Measurements from ENCODE around the gene ACTG1. TPM values are rescaled to one million over a fixed set of nuclear protein-coding genes. Genes with fewer than 3 reads are reported as not detected.
A peak's percentile ranks its signal among the peaks of the same experiment; 100 is the strongest.
"Not testable (repeated sequence)": the region's sequence is repeated elsewhere in the genome, so short reads cannot be mapped to it uniquely, and the experiment has no call there.

The ACTG1 gene
- total and polyA plus RNA-seq, 9 of the 15 experiments (the other 6 are each of a cell fraction or from before 2014, with no cell fraction given) = 224 to 1,775 (median 568) TPM

DNA sequence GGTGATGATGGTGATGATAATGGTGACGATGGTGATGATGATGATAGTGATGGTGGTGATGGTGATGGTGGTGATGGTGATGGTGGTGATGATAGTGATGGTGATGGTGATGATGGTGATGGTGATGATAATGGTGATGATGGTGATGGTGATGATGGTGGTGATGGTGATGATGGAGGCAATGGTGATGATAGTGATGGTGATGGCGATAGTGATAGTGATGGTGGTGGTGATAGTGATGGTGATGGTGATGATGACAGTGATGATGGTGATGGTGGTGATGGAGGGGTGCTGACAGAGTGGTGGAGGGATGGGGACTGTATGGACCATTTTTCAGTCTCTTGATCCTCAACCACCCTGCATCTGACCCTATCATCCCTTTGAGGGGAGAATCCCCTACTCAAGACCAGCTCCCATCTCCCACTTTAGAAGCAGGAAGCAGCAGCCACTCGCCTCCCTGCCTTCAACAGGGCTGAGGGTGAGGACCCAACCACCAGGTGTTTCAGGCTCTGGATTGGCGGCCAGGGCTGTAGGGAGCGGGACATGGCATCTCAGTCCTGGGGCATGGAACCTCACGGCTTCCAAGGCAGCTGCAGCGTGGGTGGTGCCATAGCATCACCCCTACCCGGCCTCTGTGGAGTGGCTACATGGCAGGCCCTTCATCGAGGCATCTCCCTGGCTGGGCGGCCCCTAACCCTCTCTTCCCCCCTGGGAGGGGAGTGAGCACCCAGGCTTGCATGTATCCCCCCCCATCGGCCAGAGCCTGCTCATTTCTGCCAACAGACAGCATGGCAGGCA lies 20.1 kb upstream of the ACTG1 start (continued):
- TF ChIP-seq ELF4 (CRISPR knock-in tag; IDR thresholded peaks at IDR 0.05) (0 out of 2 replicates have a peak, but pooled peaks have one; percentile 26), ZNF143 (CRISPR knock-in tag; IDR thresholded peaks at IDR 0.05) (no peak), RBFOX2 (IDR thresholded peaks at IDR 0.05; ENCODE audit: low read depth, low read length) (no peak), ZNF584 (CRISPR knock-in tag; IDR thresholded peaks at IDR 0.05; ENCODE audit: low read depth) (no peak), SMARCE1 (IDR thresholded peaks at IDR 0.05) (no peak), HNRNPL (IDR thresholded peaks at IDR 0.05; ENCODE audit: low read depth, low read length) (no peak)
- TF ChIP-seq, protein P1, sequence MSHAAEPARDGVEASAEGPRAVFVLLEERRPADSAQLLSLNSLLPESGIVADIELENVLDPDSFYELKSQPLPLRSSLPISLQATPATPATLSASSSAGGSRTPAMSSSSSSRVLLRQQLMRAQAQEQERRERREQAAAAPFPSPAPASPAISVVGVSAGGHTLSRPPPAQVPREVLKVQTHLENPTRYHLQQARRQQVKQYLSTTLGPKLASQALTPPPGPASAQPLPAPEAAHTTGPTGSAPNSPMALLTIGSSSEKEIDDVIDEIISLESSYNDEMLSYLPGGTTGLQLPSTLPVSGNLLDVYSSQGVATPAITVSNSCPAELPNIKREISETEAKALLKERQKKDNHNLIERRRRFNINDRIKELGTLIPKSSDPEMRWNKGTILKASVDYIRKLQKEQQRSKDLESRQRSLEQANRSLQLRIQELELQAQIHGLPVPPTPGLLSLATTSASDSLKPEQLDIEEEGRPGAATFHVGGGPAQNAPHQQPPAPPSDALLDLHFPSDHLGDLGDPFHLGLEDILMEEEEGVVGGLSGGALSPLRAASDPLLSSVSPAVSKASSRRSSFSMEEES (CRISPR knock-in tag; IDR thresholded peaks at IDR 0.05) = no peak

DNA sequence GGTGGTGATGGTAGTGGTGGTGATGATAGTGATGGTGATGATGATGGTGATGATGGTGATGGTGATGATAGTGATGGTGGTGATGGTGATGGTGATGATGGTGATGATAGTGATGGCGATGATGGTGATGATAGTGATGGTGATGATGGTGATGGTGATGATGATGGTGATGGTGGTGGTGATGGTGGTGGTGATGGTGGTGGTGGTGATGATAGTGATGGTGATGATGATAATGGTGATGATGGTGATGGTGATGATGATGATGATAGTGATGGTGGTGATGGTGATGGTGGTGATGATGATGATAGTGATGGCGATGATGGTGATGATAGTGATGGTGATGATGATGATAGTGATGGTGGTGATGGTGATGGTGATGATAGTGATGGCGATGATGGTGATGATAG lies 19.4 kb upstream of the ACTG1 start:
- intact Hi-C loops (cut with micrococcal nuclease); BruUV-seq (replicated peaks); H3K9me3 ChIP-seq (replicated peaks; ENCODE audit: control insufficient read depth, insufficient read depth, low read depth, low read length); ATAC-seq; H3K9ac ChIP-seq (ENCODE audit: insufficient read depth in 1 of 2, low read depth in 2 of 2, low read length in 2 of 2); H4K20me1 ChIP-seq (replicated peaks; ENCODE audit: control insufficient read depth, insufficient read depth, low read length); H3K79me2 ChIP-seq (ENCODE audit: control insufficient read depth, insufficient read depth, low read length); in situ Hi-C loops (cut with MboI); H3K4me2 ChIP-seq (ENCODE audit: insufficient read depth, low read length); CTCF ChIA-PET (ENCODE audit: low intra/inter-chr PET ratio); POLR2A ChIA-PET; H3K27ac ChIP-seq (ENCODE audit: extremely low read depth, low read depth, low read length); H3K9me1 ChIP-seq (ENCODE audit: control insufficient read depth, insufficient read depth, low read length); H2AFZ ChIP-seq (ENCODE audit: low read depth, low read length); H3K36me3 ChIP-seq (ENCODE audit: control insufficient read depth, insufficient read depth, low read length); DNase-seq (ENCODE audit: extremely low read depth in 1 of 4, low spot score in 3 of 4); H3K4me3 ChIP-seq: not testable (repeated sequence)
- Histone ChIP-seq H3K4me1 (replicated peaks in 1 of 2; ENCODE audit: control insufficient read depth in 2 of 2, insufficient read depth in 2 of 2, low read length in 2 of 2) (peaks cover 0 to 53% of the 10 kb centered on the region in 2 experiments; a peak in 2 of 5 replicates), H3K27me3 (ENCODE audit: control insufficient read depth in 2 of 2, insufficient read depth in 2 of 2, low read length in 2 of 2) (peaks cover 0 to 15% of the 10 kb centered on the region in 2 experiments; a peak in 3 of 5 replicates)
- peak; percentile 85 for FAIRE-seq
- WGBS (ENCODE audit: insufficient coverage, low coverage, missing lambda C conversion rate) = 100% methylated on average over 1 of the region's 3 CpGs
- TF ChIP-seq SUPT5H (IDR thresholded peaks at IDR 0.05) (peak; percentile 75), POLR2A (conservative IDR thresholded peaks at IDR 0.05) (peak; percentile 40; the same call in 1 of the 2 replicates), GATA2 (CRISPR knock-in tag; IDR thresholded peaks at IDR 0.05) (peak; percentile 40; the same call in 1 of the 2 replicates), CTBP1 (IDR thresholded peaks at IDR 0.05; ENCODE audit: borderline replicate concordance) (0 out of 2 replicates have a peak, but pooled peaks have one; percentile 13), YBX1 (IDR thresholded peaks at IDR 0.05) (peak; percentile 89; the same call in 1 of the 2 replicates), PHB2 (IDR thresholded peaks at IDR 0.05; ENCODE audit: low read depth) (peak; percentile 17; the same call in 1 of the 2 replicates), GATAD2A (IDR thresholded peaks at IDR 0.05) (0 out of 2 replicates have a peak, but pooled peaks have one; percentile 46), HLTF (IDR thresholded peaks at IDR 0.05) (0 out of 2 replicates have a peak, but pooled peaks have one; percentile 39)
- TF ChIP-seq, protein P2, sequence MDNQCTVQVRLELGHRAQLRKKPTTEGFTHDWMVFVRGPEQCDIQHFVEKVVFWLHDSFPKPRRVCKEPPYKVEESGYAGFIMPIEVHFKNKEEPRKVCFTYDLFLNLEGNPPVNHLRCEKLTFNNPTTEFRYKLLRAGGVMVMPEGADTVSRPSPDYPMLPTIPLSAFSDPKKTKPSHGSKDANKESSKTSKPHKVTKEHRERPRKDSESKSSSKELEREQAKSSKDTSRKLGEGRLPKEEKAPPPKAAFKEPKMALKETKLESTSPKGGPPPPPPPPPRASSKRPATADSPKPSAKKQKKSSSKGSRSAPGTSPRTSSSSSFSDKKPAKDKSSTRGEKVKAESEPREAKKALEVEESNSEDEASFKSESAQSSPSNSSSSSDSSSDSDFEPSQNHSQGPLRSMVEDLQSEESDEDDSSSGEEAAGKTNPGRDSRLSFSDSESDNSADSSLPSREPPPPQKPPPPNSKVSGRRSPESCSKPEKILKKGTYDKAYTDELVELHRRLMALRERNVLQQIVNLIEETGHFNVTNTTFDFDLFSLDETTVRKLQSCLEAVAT (IDR thresholded peaks at IDR 0.05) = 0 out of 4 replicates have a peak, but pooled peaks of 1 of the 2 experiments have one; percentile 20

Measured in K562 (cell line).